ENCODE results near the gene MCTP1.

GRCh38 chr5:94855543-94855942 is 429.4 kb downstream of the MCTP1 start:
- TF ChIP-seq PPARA (CRISPR knock-in tag; IDR thresholded peaks at IDR 0.05; ENCODE audit: borderline replicate concordance) (no peak), TOX (CRISPR knock-in tag; IDR thresholded peaks at IDR 0.05; ENCODE audit: borderline replicate concordance) (no peak), CREB5 (CRISPR knock-in tag; IDR thresholded peaks at IDR 0.05; ENCODE audit: low read depth) (no peak), TSHZ2 (CRISPR knock-in tag; IDR thresholded peaks at IDR 0.05) (no peak), ZNF70 (CRISPR knock-in tag; IDR thresholded peaks at IDR 0.05) (no peak)

Data from SK-N-SH treated with all-trans-retinoic acid at 6 μM for 48 hours (cell line).